SK-N-SH (cell line): ENCODE data around the gene CTNNA3. TPM values are rescaled to one million over a fixed set of nuclear protein-coding genes. Genes with fewer than 3 reads are reported as not detected.

Source experiments
- CTCF ChIA-PET: fragments of 300-600, 350-600 bp; formaldehyde crosslinking; extraction: SDS; loops from one replicate; lab custom pipeline; 2021; lab: Yijun Ruan, JAX
- POLR2A ChIA-PET: fragments of 350-600 bp; sonication (Branson Sonifier 250); formaldehyde crosslinking; extraction: SDS; loops from one replicate; lab custom pipeline; 2020; ENCODE audit warnings: antibody characterized with exemption, inconsistent platforms; lab: Yijun Ruan, JAX
- DNase-seq: peaks from one replicate; pipeline ENCODE4 v3.0.0; 2012
- H2AFZ ChIP-seq: fragments of 200-600 bp; sonication (generic); 2 replicates; pipeline ENCODE4 v1.8.1; 2016; ENCODE audit warnings: antibody characterized with exemption, mild to moderate bottlenecking, low read depth
- H3F3A ChIP-seq: fragments of 200-600 bp; sonication (generic); replicated peaks from 2 replicates; pipeline ENCODE3; 2016; ENCODE audit warnings: antibody characterized with exemption, mild to moderate bottlenecking; ENCODE audit not compliant: insufficient read depth
- H3K27ac ChIP-seq, 2 experiments: fragments of 200-500 bp in 1 of 2; fragments of 200-600 bp in 1 of 2; sonication (Bioruptor generic) in 1 of 2; sonication (generic), shearing (Covaris generic) in 1 of 2; 2 replicates each; pipeline versions ENCODE4 v1.5.1 to v1.6.1; 2014 to 2016; ENCODE audit warnings: low read depth in 2 of 2, inconsistent platforms in 1 of 2, low read length in 1 of 2, mild to moderate bottlenecking in 1 of 2, mixed read lengths in 1 of 2
- H3K27me3 ChIP-seq: fragments of 200-600 bp; sonication (generic), shearing (Covaris generic); 2 replicates; pipeline ENCODE4 v1.6.1; 2016; ENCODE audit warnings: mixed run types; ENCODE audit not compliant: insufficient read depth
- H3K36me3 ChIP-seq, 2 experiments: fragments of 200-500 bp in 1 of 2; fragments of 200-600 bp in 1 of 2; sonication (Bioruptor generic) in 1 of 2; sonication (generic) in 1 of 2; replicated peaks in 1 of 2; 2 replicates each; pipeline versions ENCODE3 to v1.5.1; 2014 to 2016; ENCODE audit warnings: low read length in 1 of 2, mild to moderate bottlenecking in 1 of 2; ENCODE audit not compliant: insufficient read depth in 2 of 2, control insufficient read depth in 1 of 2
- H3K4me1 ChIP-seq, 2 experiments: fragments of 200-500 bp in 1 of 2; fragments of 200-600 bp in 1 of 2; sonication (Bioruptor generic) in 1 of 2; sonication (generic), shearing (Covaris generic) in 1 of 2; 2 replicates each; pipeline versions ENCODE4 v1.5.1 to v1.6.1; 2014 to 2016; ENCODE audit warnings: low read depth in 1 of 2, low read length in 1 of 2, mixed run types in 1 of 2; ENCODE audit not compliant: insufficient read depth in 2 of 2, control insufficient read depth in 1 of 2
- H3K4me2 ChIP-seq: fragments of 200-600 bp; sonication (generic), shearing (Covaris generic); 2 replicates; pipeline ENCODE4 v1.6.1; 2017; ENCODE audit warnings: mixed run types
- H3K4me3 ChIP-seq, 2 experiments: fragments of 200-500 bp in 1 of 2; fragments of 200-600 bp in 1 of 2; sonication (Bioruptor generic) in 1 of 2; sonication (generic), shearing (Covaris generic) in 1 of 2; 2 replicates each; pipeline versions ENCODE4 v1.5.1 to v1.8.1; 2014 to 2016; ENCODE audit warnings: low read depth in 2 of 2, inconsistent platforms in 1 of 2, low read length in 1 of 2, mild to moderate bottlenecking in 1 of 2, mixed read lengths in 1 of 2, moderate library complexity in 1 of 2
- H3K79me2 ChIP-seq: fragments of 200-600 bp; sonication (generic); 2 replicates; pipeline ENCODE4 v1.8.1; 2017; ENCODE audit warnings: mild to moderate bottlenecking; ENCODE audit not compliant: insufficient read depth
- H3K9ac ChIP-seq: fragments of 200-600 bp; sonication (generic); 2 replicates; pipeline ENCODE4 v1.6.1; 2017; ENCODE audit warnings: mixed run types
- H3K9me2 ChIP-seq: fragments of 200-600 bp; sonication (generic); 2 replicates; pipeline ENCODE4 v1.6.1; 2017; ENCODE audit warnings: mixed run types
- H3K9me3 ChIP-seq: fragments of 200-600 bp; sonication (generic); 2 replicates; pipeline ENCODE4 v1.6.1; 2017; ENCODE audit warnings: mixed run types, mild to moderate bottlenecking, moderate library complexity
- H4K20me1 ChIP-seq: fragments of 200-600 bp; sonication (generic); 2 replicates; pipeline ENCODE4 v1.6.1; 2017; ENCODE audit warnings: mild to moderate bottlenecking, mixed run types; ENCODE audit not compliant: insufficient read depth
- EP300 ChIP-seq, 2 experiments: IDR thresholded peaks; 2 replicates each; pipeline versions ENCODE4 v1.4.0 to v1.6.1; 2012; ENCODE audit warnings: borderline replicate concordance in 1 of 2, low read depth in 1 of 2, low read length in 1 of 2
- FOSL2 ChIP-seq: IDR thresholded peaks from 2 replicates; pipeline ENCODE4 v1.4.0; 2012; ENCODE audit warnings: low read depth, mild to moderate bottlenecking, moderate library complexity, borderline replicate concordance
- FOXJ3 ChIP-seq: sonication (generic); formaldehyde crosslinking; IDR thresholded peaks from 2 replicates; pipeline ENCODE4 v1.5.1; 2020; ENCODE audit warnings: mild to moderate bottlenecking, missing genetic modification reagents
- GABPA ChIP-seq: IDR thresholded peaks from 2 replicates; pipeline ENCODE4 v1.4.0; 2012; ENCODE audit warnings: low read depth, mild to moderate bottlenecking
- JUND ChIP-seq: IDR thresholded peaks from 2 replicates; pipeline ENCODE4 v1.4.0; 2012
- MEF2A ChIP-seq: IDR thresholded peaks from 2 replicates; pipeline ENCODE4 v1.4.0; 2012; ENCODE audit warnings: low read depth, borderline replicate concordance
- NRF1 ChIP-seq: IDR thresholded peaks from 2 replicates; pipeline ENCODE4 v1.6.1; 2012; ENCODE audit warnings: low read depth, mild to moderate bottlenecking, low read length
- RXRA ChIP-seq: IDR thresholded peaks from 2 replicates; pipeline ENCODE4 v1.4.0; 2012; ENCODE audit warnings: low read depth, mild to moderate bottlenecking, borderline replicate concordance
- TAF1 ChIP-seq: IDR thresholded peaks from 2 replicates; pipeline ENCODE4 v1.6.1; 2012; ENCODE audit warnings: low read depth, mild to moderate bottlenecking, low read length, moderate library complexity, borderline replicate concordance
- TCF12 ChIP-seq: IDR thresholded peaks from 2 replicates; pipeline ENCODE4 v1.4.0; 2012
- TEAD4 ChIP-seq: IDR thresholded peaks from 2 replicates; pipeline ENCODE4 v1.4.0; 2012; ENCODE audit warnings: mild to moderate bottlenecking, borderline replicate concordance; ENCODE audit not compliant: insufficient read depth
- YY1 ChIP-seq: IDR thresholded peaks from 2 replicates; pipeline ENCODE4 v1.4.0; 2012; ENCODE audit warnings: low read depth, mild to moderate bottlenecking
- WGBS: methylation state at CpG from one replicate; pipeline ENCODE4 v1.1.6; 2017; ENCODE audit warnings: low lambda C conversion rate; 5-methylcytosine and 5-hydroxymethylcytosine counted together
- polyA plus RNA-seq, 3 experiments: library from polyadenylated mRNA; depleted of rRNA; stranded (reverse); fragments of >200 nt; gene quantifications; 2 replicates each; pipeline ENCODE4 v1.2.3, GENCODE V29; 2012
- TF ChIP-seq, protein P1 (sequence below): IDR thresholded peaks from 2 replicates; pipeline ENCODE4 v1.6.1; 2012; ENCODE audit warnings: mild to moderate bottlenecking, low read depth, low read length, moderate library complexity
- TF ChIP-seq, protein P2 (sequence below): IDR thresholded peaks from 2 replicates; pipeline ENCODE4 v1.4.0; 2012; ENCODE audit warnings: low read depth
- TF ChIP-seq, protein P3 (sequence below): IDR thresholded peaks from 2 replicates; pipeline ENCODE4 v1.4.0; 2012; ENCODE audit warnings: low read depth, borderline replicate concordance
- TF ChIP-seq, protein P4 (sequence below): fragments of 150-350 bp; IDR thresholded peaks from 2 replicates; pipeline ENCODE4 v1.6.1; 2016; ENCODE audit warnings: mild to moderate bottlenecking, low read depth, low read length
- TF ChIP-seq, protein P5 (sequence below): IDR thresholded peaks from 2 replicates; pipeline ENCODE4 v1.4.0; 2012; ENCODE audit warnings: low read depth, borderline replicate concordance
- TF ChIP-seq, protein P6 (sequence below): fragments of 200-600 bp; sonication (generic); IDR thresholded peaks from 2 replicates; pipeline ENCODE4 v1.6.1; 2017; ENCODE audit warnings: antibody characterized with exemption, mild to moderate bottlenecking, moderate library complexity
- TF ChIP-seq, protein P7 (sequence below): fragments of 150-350 bp; IDR thresholded peaks from 2 replicates; pipeline ENCODE4 v1.6.1; 2017; ENCODE audit warnings: antibody characterized with exemption, low read length, low read depth, borderline replicate concordance
- TF ChIP-seq, protein P8 (sequence below): IDR thresholded peaks from 2 replicates; pipeline ENCODE4; 2012

The CTNNA3 gene
- polyA plus RNA-seq, 1 of the 3 experiments (the other 2 are of a cell fraction): not detected

DNA sequence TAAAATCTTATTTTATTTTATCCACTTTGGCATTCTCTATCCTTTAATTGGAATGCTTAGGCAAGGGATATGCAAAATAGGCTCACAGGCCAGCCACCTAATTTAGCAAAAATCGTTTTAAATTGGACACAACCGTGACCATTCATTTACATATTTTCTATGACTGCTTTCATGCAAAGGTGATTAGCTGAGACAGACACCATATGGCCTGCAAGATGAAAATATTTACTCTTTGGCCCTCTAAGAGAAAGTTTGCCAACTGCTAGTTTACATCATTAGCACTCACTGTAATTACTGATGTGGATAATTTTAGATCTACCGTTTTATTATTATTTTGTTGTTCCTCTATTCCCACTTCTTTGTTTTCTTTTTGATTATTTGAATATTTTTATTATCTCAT lies 1145.6 kb downstream of the CTNNA3 start:
- Histone ChIP-seq H3K27me3 (no peaks in the 10 kb centered on the region), H3K79me2 (no peaks in the 10 kb centered on the region), H4K20me1 (no peaks in the 10 kb centered on the region), H3K4me2 (no peak overlapping the region), H3K36me3 (no peaks in the 10 kb centered on the region), H2AFZ (no peak overlapping the region), H3K4me3 (no peak overlapping the region), H3K9ac (no peak overlapping the region), H3K9me2 (no peaks in the 10 kb centered on the region; the same call in 1 of the 2 replicates), H3K27ac (no peak overlapping the region), H3F3A (no peaks in the 10 kb centered on the region), H3K4me1 (no peaks in the 10 kb centered on the region), H3K9me3 (no peaks in the 10 kb centered on the region)
- under 1% methylated on average over 3 of the region's 3 CpGs for WGBS
- ChIA-PET CTCF (no interaction called here), POLR2A (no interaction called here)
- TF ChIP-seq MEF2A: no peak
- TF ChIP-seq, protein P1, sequence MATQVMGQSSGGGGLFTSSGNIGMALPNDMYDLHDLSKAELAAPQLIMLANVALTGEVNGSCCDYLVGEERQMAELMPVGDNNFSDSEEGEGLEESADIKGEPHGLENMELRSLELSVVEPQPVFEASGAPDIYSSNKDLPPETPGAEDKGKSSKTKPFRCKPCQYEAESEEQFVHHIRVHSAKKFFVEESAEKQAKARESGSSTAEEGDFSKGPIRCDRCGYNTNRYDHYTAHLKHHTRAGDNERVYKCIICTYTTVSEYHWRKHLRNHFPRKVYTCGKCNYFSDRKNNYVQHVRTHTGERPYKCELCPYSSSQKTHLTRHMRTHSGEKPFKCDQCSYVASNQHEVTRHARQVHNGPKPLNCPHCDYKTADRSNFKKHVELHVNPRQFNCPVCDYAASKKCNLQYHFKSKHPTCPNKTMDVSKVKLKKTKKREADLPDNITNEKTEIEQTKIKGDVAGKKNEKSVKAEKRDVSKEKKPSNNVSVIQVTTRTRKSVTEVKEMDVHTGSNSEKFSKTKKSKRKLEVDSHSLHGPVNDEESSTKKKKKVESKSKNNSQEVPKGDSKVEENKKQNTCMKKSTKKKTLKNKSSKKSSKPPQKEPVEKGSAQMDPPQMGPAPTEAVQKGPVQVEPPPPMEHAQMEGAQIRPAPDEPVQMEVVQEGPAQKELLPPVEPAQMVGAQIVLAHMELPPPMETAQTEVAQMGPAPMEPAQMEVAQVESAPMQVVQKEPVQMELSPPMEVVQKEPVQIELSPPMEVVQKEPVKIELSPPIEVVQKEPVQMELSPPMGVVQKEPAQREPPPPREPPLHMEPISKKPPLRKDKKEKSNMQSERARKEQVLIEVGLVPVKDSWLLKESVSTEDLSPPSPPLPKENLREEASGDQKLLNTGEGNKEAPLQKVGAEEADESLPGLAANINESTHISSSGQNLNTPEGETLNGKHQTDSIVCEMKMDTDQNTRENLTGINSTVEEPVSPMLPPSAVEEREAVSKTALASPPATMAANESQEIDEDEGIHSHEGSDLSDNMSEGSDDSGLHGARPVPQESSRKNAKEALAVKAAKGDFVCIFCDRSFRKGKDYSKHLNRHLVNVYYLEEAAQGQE: no peak
- TF ChIP-seq TCF12: no peak
- TF ChIP-seq, protein P2, sequence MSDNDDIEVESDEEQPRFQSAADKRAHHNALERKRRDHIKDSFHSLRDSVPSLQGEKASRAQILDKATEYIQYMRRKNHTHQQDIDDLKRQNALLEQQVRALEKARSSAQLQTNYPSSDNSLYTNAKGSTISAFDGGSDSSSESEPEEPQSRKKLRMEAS: no peak
- no peak for TF ChIP-seq NRF1
- no peak for TF ChIP-seq TEAD4
- TF ChIP-seq, protein P3, sequence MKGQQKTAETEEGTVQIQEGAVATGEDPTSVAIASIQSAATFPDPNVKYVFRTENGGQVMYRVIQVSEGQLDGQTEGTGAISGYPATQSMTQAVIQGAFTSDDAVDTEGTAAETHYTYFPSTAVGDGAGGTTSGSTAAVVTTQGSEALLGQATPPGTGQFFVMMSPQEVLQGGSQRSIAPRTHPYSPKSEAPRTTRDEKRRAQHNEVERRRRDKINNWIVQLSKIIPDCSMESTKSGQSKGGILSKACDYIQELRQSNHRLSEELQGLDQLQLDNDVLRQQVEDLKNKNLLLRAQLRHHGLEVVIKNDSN: no peak
- TF ChIP-seq, protein P4, sequence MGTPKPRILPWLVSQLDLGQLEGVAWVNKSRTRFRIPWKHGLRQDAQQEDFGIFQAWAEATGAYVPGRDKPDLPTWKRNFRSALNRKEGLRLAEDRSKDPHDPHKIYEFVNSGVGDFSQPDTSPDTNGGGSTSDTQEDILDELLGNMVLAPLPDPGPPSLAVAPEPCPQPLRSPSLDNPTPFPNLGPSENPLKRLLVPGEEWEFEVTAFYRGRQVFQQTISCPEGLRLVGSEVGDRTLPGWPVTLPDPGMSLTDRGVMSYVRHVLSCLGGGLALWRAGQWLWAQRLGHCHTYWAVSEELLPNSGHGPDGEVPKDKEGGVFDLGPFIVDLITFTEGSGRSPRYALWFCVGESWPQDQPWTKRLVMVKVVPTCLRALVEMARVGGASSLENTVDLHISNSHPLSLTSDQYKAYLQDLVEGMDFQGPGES: no peak
- TF ChIP-seq, protein P5, sequence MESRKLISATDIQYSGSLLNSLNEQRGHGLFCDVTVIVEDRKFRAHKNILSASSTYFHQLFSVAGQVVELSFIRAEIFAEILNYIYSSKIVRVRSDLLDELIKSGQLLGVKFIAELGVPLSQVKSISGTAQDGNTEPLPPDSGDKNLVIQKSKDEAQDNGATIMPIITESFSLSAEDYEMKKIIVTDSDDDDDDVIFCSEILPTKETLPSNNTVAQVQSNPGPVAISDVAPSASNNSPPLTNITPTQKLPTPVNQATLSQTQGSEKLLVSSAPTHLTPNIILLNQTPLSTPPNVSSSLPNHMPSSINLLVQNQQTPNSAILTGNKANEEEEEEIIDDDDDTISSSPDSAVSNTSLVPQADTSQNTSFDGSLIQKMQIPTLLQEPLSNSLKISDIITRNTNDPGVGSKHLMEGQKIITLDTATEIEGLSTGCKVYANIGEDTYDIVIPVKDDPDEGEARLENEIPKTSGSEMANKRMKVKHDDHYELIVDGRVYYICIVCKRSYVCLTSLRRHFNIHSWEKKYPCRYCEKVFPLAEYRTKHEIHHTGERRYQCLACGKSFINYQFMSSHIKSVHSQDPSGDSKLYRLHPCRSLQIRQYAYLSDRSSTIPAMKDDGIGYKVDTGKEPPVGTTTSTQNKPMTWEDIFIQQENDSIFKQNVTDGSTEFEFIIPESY: no peak
- TF ChIP-seq YY1: no peak
- TF ChIP-seq, protein P6, sequence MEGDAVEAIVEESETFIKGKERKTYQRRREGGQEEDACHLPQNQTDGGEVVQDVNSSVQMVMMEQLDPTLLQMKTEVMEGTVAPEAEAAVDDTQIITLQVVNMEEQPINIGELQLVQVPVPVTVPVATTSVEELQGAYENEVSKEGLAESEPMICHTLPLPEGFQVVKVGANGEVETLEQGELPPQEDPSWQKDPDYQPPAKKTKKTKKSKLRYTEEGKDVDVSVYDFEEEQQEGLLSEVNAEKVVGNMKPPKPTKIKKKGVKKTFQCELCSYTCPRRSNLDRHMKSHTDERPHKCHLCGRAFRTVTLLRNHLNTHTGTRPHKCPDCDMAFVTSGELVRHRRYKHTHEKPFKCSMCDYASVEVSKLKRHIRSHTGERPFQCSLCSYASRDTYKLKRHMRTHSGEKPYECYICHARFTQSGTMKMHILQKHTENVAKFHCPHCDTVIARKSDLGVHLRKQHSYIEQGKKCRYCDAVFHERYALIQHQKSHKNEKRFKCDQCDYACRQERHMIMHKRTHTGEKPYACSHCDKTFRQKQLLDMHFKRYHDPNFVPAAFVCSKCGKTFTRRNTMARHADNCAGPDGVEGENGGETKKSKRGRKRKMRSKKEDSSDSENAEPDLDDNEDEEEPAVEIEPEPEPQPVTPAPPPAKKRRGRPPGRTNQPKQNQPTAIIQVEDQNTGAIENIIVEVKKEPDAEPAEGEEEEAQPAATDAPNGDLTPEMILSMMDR: no peak
- TF ChIP-seq, protein P7, sequence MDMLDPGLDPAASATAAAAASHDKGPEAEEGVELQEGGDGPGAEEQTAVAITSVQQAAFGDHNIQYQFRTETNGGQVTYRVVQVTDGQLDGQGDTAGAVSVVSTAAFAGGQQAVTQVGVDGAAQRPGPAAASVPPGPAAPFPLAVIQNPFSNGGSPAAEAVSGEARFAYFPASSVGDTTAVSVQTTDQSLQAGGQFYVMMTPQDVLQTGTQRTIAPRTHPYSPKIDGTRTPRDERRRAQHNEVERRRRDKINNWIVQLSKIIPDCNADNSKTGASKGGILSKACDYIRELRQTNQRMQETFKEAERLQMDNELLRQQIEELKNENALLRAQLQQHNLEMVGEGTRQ: no peak
- no peak for TF ChIP-seq RXRA
- TF ChIP-seq, protein P8, sequence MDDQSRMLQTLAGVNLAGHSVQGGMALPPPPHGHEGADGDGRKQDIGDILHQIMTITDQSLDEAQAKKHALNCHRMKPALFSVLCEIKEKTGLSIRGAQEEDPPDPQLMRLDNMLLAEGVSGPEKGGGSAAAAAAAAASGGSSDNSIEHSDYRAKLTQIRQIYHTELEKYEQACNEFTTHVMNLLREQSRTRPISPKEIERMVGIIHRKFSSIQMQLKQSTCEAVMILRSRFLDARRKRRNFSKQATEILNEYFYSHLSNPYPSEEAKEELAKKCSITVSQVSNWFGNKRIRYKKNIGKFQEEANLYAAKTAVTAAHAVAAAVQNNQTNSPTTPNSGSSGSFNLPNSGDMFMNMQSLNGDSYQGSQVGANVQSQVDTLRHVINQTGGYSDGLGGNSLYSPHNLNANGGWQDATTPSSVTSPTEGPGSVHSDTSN: no peak
- TF ChIP-seq EP300 (IDR thresholded peaks at IDR 0.05; ENCODE audit: borderline replicate concordance in 1 of 2, low read depth in 1 of 2, low read length in 1 of 2): no peak
- TF ChIP-seq FOSL2: no peak
- no peak for TF ChIP-seq GABPA
- TF ChIP-seq FOXJ3 (CRISPR knock-in tag): no peak
- no peak for TF ChIP-seq JUND
- no peak for TF ChIP-seq TAF1
- no peak for DNase-seq
